GM10266 (cell line): ENCODE measurements around the gene NUDT14.

ENCODE experiments used
- DNase-seq: peaks from one replicate; pipeline ENCODE4 v3.0.0; 2012; ENCODE audit errors: extremely low spot score
- CTCF ChIP-seq: IDR thresholded peaks from 2 replicates; pipeline ENCODE4 v1.5.1; 2012; ENCODE audit warnings: mild to moderate bottlenecking, low read depth; ENCODE audit not compliant: control insufficient read depth, insufficient read depth; ENCODE audit errors: missing control alignments

NUDT14 gene

DNA sequence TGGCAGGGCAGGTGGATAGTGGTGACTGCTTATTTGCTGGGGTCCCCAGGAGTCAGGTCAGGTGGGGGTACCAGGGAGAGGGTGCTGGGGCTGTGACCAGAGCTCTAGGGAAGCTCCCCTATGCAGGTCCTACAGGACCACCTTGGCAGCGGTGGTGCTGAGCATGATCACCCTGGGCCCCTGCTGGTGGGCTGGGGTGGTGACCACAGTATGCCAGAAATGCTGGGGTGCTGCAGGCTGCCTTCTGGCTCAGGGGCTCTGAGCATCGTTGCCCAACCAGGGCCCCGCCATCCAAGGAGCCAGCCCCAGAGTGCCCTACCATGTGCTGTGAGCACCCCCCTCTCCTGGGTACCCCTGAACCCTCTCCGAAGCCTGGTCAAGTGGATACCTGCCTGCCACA is 17.5 kb upstream of the NUDT14 start:
- DNase-seq = no peak
- no peak for TF ChIP-seq CTCF

- DNase-seq = no peak
- no peak for TF ChIP-seq CTCF
Observed at GRCh38 chr14:105197211-105197641, 16.1 kb upstream of the NUDT14 start.

- DNase-seq = no peak
- no peak for TF ChIP-seq CTCF
Observed at GRCh38 chr14:105196265-105196960, 15.3 kb upstream of the NUDT14 start.

- DNase-seq = no peak
- TF ChIP-seq CTCF = no peak
Observed at GRCh38 chr14:105195522-105196264, 14.6 kb upstream of the NUDT14 start.

DNA sequence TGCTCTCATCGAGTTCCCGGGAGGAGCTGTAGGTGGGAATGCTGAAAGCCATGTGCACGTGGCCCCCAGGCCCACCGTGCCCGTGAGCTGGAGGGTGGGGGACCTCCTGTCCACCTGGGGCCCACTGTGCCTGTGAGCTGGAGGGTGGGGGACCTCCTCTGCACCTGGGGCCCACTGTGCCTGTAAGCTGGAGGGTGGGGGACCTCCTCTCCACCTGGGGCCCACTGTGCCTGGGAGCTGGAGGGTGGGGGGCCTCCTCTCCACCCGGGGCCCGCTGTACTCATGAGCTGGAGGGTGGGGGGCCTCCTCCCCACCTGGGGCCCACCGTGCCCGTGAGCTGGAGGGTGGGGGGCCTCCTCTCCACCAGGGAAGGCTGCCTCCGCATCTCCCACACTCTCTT is 13.9 kb upstream of the NUDT14 start:
- no peak for DNase-seq
- no peak for TF ChIP-seq CTCF

DNA sequence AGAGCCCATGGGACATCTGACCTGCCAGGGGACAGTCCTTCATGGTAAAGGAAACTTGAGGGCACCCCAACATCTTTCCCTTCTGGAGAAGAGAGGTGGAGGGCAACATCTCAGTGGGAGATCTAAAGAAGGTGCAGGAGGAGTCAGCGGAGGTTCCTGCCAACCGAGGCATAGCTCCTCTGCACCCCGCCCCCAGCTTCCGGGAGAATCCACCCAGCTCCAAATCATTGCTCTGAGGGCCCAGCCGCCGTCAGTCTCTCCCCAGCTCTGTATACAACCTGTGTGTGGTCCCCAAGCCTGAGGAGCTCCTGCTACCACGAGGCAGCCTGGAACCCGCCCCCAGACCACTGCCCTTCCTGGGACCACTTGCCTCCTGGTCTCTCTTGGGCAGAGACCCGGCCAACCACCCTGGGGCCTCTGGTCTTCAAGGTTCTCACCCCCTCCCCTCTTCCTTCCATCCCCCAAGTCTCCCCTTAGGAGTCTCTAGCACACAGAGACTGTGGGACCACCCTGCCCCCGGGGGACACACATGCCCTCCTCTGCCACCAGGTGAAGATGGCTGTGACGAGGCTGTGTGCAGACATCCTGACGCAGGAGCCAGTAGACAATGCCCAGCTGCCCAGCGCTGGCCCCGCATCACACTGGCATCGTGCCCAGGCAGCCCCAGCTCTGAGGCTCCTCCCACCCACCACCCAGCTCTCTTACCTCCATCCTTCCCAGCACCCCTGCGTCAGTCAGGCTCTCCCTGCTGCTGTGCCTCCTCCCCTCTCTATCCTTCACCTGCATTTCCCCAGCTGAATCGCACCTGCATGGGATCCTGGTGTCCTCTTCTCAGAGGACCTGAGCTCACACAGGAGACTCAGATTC is 13.0 kb upstream of the NUDT14 start:
- TF ChIP-seq CTCF = no peak
- DNase-seq = no peak
